Ovary (tissue), 3 donors: ENCODE data around the gene THAP8.

Source experiments
- CTCF ChIP-seq, 3 donors: fragments of 450-650 bp in 2 of 3; fragments of 200-600 bp in 1 of 3; IDR thresholded peaks; one replicate each; pipeline versions ENCODE4 v1.5.1 to v1.8.0; 2016 to 2022; ENCODE audit warnings: antibody characterized with exemption in 3 of 3, mild to moderate bottlenecking in 1 of 3
- EP300 ChIP-seq: sonication (generic); formaldehyde crosslinking; IDR thresholded peaks from one replicate; pipeline ENCODE4 v1.6.1; 2017; ENCODE audit warnings: antibody characterized with exemption
- donor health status: DM: no; HTN: no; CAD: no.

GRCh38 chr19:36090910-36091695 is 37.0 kb upstream of the THAP8 start:
- TF ChIP-seq EP300 (no peak), CTCF (IDR thresholded peaks at IDR 0.05) (no peak)
